ENCODE data around the gene POU2F2. TPM values are rescaled to one million over a fixed set of nuclear protein-coding genes. Genes with fewer than 3 reads are reported as not detected.

Gene POU2F2
- under 1 TPM; 0.30 to 0.86 (median 0.58) TPM for total RNA-seq
- polyA plus RNA-seq, result under 1 TPM; 0.14 to 0.46 (median 0.26) TPM
- long read RNA-seq, donor 1, partial matches to known transcripts, result 1 of 2 reads
- long read RNA-seq, donor 1, other reads (novel, unspliced or antisense), result 1 of 2 reads
- long read RNA-seq, donor 2, partial matches to known transcripts, result 0 of 1 reads
- long read RNA-seq, donor 2, other reads (novel, unspliced or antisense), result 1 of 1 reads

DNA sequence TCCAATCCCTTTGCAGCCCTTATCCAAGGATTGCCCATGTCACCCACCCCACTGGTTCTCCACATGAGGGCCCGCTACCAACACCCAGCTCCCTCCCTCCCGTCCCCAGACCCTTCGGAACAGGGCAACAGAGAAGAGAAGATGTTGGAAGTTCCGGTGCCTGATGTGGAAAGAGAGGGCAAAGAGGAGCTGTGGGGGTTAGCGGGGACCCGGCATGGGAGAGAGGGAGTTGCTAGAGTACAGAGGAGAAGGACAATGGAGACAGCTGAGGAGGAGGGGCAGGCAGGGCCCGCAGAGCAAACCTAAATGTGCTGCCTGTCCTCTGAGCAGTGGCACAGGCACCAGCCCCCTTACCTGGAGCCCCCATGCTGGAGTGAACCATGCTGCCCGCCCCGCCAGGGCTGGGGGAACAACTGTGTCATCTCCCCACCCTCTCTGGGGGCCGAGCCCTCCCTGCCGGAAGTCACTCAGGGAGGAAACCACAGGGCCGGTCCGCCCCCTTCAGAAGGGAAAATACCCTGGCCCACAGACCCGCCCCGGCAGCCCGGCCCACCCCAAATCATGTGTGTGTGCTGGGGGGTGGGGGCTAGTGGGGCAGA is at the start of gene POU2F2:
Gene POU2F2 (minus strand): TSS at position 417 of the 599 bp plus-strand sequence. CDS start 35 bp downstream, at position 382.
- DNase-seq (peak; percentile 31 to 55), ATAC-seq (peak in 2 of 4 donors; percentile 23 to 25)
- Histone ChIP-seq H3K4me1 (peaks cover 3% of the 10 kb centered on the region), H3K36me3 (ENCODE audit: insufficient read depth in 1 of 2, low read depth in 1 of 2) (no peaks in the 10 kb centered on the region), H3K9me3 (no peaks in the 10 kb centered on the region), H3K4me3 (peak within 1 kb of the TSS; percentile 49), H3K27me3 (ENCODE audit: insufficient read depth in 3 of 3, low read length in 2 of 3) (peaks cover 0 to 24% (median 12%) of the 10 kb centered on the region in 3 donors), H3K27ac (no peak within 1 kb of the TSS)
- TF ChIP-seq, protein P1, sequence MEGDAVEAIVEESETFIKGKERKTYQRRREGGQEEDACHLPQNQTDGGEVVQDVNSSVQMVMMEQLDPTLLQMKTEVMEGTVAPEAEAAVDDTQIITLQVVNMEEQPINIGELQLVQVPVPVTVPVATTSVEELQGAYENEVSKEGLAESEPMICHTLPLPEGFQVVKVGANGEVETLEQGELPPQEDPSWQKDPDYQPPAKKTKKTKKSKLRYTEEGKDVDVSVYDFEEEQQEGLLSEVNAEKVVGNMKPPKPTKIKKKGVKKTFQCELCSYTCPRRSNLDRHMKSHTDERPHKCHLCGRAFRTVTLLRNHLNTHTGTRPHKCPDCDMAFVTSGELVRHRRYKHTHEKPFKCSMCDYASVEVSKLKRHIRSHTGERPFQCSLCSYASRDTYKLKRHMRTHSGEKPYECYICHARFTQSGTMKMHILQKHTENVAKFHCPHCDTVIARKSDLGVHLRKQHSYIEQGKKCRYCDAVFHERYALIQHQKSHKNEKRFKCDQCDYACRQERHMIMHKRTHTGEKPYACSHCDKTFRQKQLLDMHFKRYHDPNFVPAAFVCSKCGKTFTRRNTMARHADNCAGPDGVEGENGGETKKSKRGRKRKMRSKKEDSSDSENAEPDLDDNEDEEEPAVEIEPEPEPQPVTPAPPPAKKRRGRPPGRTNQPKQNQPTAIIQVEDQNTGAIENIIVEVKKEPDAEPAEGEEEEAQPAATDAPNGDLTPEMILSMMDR (IDR thresholded peaks at IDR 0.05), result no peak
- intact Hi-C loops (cut with DNase I), result loop anchor here (2.0 to 10.0 kb wide), 6 partner anchors 53 to 303 kb away; partner anchors contain the start of genes CNFN (in 1 of the 2) and MEGF8 (in 1 of the 2)
- WGBS, 3 donors, result 4 to 13% (median 5%) methylated on average over 14 to 16 of the region's 16 CpGs

DNA sequence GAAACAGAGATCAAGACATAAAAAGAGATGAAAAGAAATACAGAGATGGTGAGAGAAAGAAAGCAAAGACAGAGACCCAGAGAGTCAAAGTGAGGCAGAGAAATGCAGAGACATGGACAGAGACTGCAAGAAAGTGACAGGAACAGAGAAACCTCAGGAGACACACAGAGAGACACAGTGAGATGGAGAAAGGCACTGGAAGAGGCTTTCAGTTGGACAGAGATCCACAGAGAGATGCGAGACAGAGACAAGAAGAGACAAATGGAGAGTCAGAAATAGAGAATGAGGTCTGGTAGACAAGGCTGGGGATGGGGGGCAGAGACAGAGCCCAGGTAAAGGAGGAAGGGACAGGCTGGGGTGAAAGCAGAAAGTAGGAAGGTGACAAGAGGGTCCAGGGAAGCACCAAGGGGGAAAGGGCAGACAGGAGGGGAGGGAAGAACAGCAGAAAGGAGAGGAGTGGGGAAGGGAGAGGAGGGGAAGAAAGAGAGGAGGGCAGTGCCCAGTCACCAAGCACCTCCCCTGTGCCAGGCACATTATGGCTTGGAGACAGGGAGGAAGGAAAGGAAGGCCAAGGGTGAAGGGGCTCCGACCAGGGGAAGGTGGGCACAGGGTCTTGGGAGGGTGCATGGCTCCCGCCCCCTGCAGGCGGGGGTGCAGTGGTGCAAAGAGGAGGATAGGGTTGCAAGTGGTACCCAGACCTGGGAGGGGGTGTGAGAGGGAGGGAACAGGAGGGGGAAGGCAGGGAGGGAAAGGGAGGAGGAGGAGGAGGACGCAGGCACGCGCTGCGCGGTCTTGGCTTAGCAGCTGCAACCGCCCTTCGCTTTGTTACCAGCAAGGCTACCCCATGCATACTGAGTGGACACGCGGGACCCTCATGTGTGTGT is 46.8 kb upstream of the POU2F2 start:
- ATAC-seq, result no peak
- intact Hi-C loops (cut with DNase I), result no loop called here
- Histone ChIP-seq H3K27ac (no peak overlapping the region), H3K27me3 (ENCODE audit: insufficient read depth in 3 of 3, low read length in 2 of 3) (peaks cover 0 to 87% (median 24%) of the 10 kb centered on the region in 3 donors), H3K4me1 (peaks cover 4% of the 10 kb centered on the region), H3K36me3 (ENCODE audit: insufficient read depth in 1 of 2, low read depth in 1 of 2) (no peaks in the 10 kb centered on the region), H3K4me3 (no peak overlapping the region), H3K9me3 (no peaks in the 10 kb centered on the region)
- no peak for DNase-seq
- TF ChIP-seq, protein P1 (IDR thresholded peaks at IDR 0.05), result no peak
- 6 to 9% (median 8%) methylated on average over 13 of the region's 13 CpGs for WGBS, 3 donors

DNA sequence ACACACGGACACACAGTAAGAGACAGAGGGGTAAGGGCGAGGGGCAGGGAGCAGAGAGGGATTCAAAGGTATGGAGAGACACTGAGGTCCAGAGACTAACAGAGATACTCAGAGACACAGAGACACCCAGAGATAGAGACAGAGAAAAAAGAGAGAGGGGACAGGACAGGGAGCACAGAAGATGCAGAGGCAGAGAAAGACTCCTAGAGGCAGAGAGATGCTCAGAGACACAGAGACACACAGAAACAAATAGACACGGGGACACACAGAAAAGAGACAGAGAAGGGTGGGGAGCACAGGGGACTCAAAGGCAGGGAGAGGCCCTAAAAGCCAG is 45.4 kb upstream of the POU2F2 start:
- Histone ChIP-seq H3K9me3 (no peaks in the 10 kb centered on the region), H3K27ac (no peak overlapping the region), H3K36me3 (ENCODE audit: insufficient read depth in 1 of 2, low read depth in 1 of 2) (no peaks in the 10 kb centered on the region), H3K4me3 (no peak overlapping the region), H3K4me1 (peaks cover 4% of the 10 kb centered on the region), H3K27me3 (ENCODE audit: insufficient read depth in 3 of 3, low read length in 2 of 3) (peaks cover 0 to 92% (median 27%) of the 10 kb centered on the region in 3 donors)
- intact Hi-C loops (cut with DNase I), result no loop called here
- 26 to 30% (median 28%) methylated on average over 3 of the region's 3 CpGs for WGBS, 3 donors
- ATAC-seq, result no peak
- DNase-seq, result no peak
- TF ChIP-seq, protein P1 (IDR thresholded peaks at IDR 0.05), result no peak

DNA sequence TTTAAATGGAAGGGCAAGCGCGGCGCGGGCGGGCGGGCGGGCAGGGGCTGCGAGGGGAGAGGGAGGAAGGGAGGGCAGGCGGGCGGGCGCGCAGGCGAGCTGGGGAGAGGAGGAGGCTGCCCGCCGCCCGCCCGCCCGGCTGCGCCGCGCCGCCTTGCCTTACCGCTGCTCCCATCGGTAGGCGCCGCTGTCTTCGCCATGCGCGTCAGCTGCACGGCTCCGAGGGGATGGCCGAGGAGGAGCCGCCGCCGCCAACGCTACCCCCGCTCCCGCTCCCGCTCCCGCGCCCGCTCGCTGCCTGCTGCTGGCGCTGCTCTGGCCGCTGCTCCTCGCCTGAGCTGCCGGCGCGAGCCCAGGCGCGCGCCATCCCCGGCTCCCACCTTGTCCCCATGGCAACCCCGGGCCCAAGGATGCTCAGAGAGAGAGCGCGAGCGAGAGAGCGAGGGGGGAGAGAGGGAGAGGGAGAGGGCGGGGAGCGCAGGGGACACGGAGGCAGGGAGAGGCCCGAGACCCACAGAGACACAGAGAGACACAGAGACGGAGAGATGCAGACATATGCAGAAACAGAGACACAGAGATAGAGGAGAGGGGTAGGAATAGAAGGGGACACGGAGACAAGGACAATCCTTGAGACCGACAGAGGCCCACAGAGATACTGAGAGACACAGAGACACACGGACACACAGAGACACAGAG is 44.9 kb upstream of the POU2F2 start:
- ATAC-seq (peak; percentile 81 to 92 (median 86)), DNase-seq (peak; percentile 71 to 78)
- TF ChIP-seq, protein P1 (IDR thresholded peaks at IDR 0.05), result peak; percentile 42
- H3K27ac ChIP-seq, result no peak overlapping the region
- peaks cover 4% of the 10 kb centered on the region for H3K4me1 ChIP-seq
- intact Hi-C loops (cut with DNase I), result no loop called here
- no peaks in the 10 kb centered on the region for H3K36me3 ChIP-seq (ENCODE audit: insufficient read depth in 1 of 2, low read depth in 1 of 2)
- H3K9me3 ChIP-seq, result no peaks in the 10 kb centered on the region
- WGBS, 3 donors, result 0 to 1% (median 1%) methylated on average over 33 to 66 of the region's 66 CpGs
- peak overlapping the region; percentile 59 for H3K4me3 ChIP-seq
- H3K27me3 ChIP-seq (ENCODE audit: insufficient read depth in 3 of 3, low read length in 2 of 3), result peaks cover 0 to 87% (median 27%) of the 10 kb centered on the region in 3 donors

All from psoas muscle (tissue), 8 donors.